SK-N-SH treated with all-trans-retinoic acid at 6 μM for 48 hours (cell line): ENCODE data around the gene MLLT6.
A peak's percentile ranks its signal among the peaks of the same experiment; 100 is the strongest.

Experiments used
- ATAC-seq: fragments of 200-7000 bp; cut with Tn5 transposase; 3 replicates; pipeline ENCODE4 v1.9.1; 2020; ENCODE audit warnings: mild to moderate bottlenecking, moderate library complexity
- ARNTL ChIP-seq: fragments of 450-650 bp; formaldehyde crosslinking; IDR thresholded peaks from 2 replicates; pipeline ENCODE4 v1.5.0; 2020; ENCODE audit warnings: low read depth, mild to moderate bottlenecking, moderate library complexity, borderline replicate concordance
- BACH2 ChIP-seq: fragments of 250-450 bp; sonication (Bioruptor Pico); IDR thresholded peaks from 2 replicates; pipeline ENCODE4 v1.9.0; 2021; ENCODE audit warnings: mild to moderate bottlenecking, borderline replicate concordance
- CSRNP3 ChIP-seq: fragments of 250-450 bp; sonication (Bioruptor Pico); IDR thresholded peaks from 2 replicates; pipeline ENCODE4 v1.5.1; 2021; ENCODE audit warnings: mild to moderate bottlenecking, moderate library complexity
- ESRRG ChIP-seq: fragments of 250-450 bp; sonication (Bioruptor Pico); IDR thresholded peaks from 2 replicates; pipeline ENCODE4 v1.6.1; 2021; ENCODE audit warnings: mild to moderate bottlenecking
- GLIS3 ChIP-seq: fragments of 250-450 bp; sonication (Bioruptor Pico); IDR thresholded peaks from 2 replicates; pipeline ENCODE4 v1.5.0; 2020; ENCODE audit warnings: mild to moderate bottlenecking, moderate library complexity
- ISL1 ChIP-seq: fragments of 250-450 bp; sonication (Bioruptor Pico); IDR thresholded peaks from 2 replicates; pipeline ENCODE4 v2.1.2; 2022; ENCODE audit warnings: mild to moderate bottlenecking, moderate library complexity
- OSR1 ChIP-seq: fragments of 250-450 bp; sonication (Bioruptor Pico); IDR thresholded peaks from 2 replicates; pipeline ENCODE4 v1.8.0; 2022; ENCODE audit warnings: moderate library complexity, mild to moderate bottlenecking, inconsistent platforms
- POU6F1 ChIP-seq: fragments of 250-450 bp; sonication (Bioruptor Pico); IDR thresholded peaks from 2 replicates; pipeline ENCODE4 v1.8.0; 2021; ENCODE audit warnings: low read depth, mild to moderate bottlenecking, moderate library complexity, borderline replicate concordance
- PPARA ChIP-seq: fragments of 250-450 bp; sonication (Bioruptor Pico); IDR thresholded peaks from 2 replicates; pipeline ENCODE4 v1.5.0; 2020; ENCODE audit warnings: mild to moderate bottlenecking, borderline replicate concordance
- RARB ChIP-seq: fragments of 250-450 bp; sonication (Bioruptor Pico); IDR thresholded peaks from 2 replicates; pipeline ENCODE4 v1.8.0; 2021; ENCODE audit warnings: mild to moderate bottlenecking, moderate library complexity
- TOX ChIP-seq: fragments of 250-450 bp; sonication (Bioruptor Pico); IDR thresholded peaks from 2 replicates; pipeline ENCODE4 v1.8.0; 2021; ENCODE audit warnings: mild to moderate bottlenecking, moderate library complexity, borderline replicate concordance
- TSHZ2 ChIP-seq: fragments of 250-450 bp; sonication (Bioruptor Pico); IDR thresholded peaks from 2 replicates; pipeline ENCODE4 v1.5.0; 2020; ENCODE audit warnings: mild to moderate bottlenecking, moderate library complexity
- ZFP3 ChIP-seq: fragments of 250-450 bp; sonication (Bioruptor Pico); IDR thresholded peaks from 2 replicates; pipeline ENCODE4 v1.5.0; 2020; ENCODE audit warnings: mild to moderate bottlenecking, moderate library complexity
- ZFP30 ChIP-seq: fragments of 450-650 bp; formaldehyde crosslinking; IDR thresholded peaks from 2 replicates; pipeline ENCODE4 v1.5.0; 2022; ENCODE audit warnings: mild to moderate bottlenecking, moderate library complexity
- ZNF70 ChIP-seq: fragments of 450-650 bp; formaldehyde crosslinking; IDR thresholded peaks from 2 replicates; pipeline ENCODE4 v1.5.0; 2020; ENCODE audit warnings: mild to moderate bottlenecking, moderate library complexity
- ZNF8 ChIP-seq: fragments of 450-650 bp; formaldehyde crosslinking; IDR thresholded peaks from 2 replicates; pipeline ENCODE4 v1.5.0; 2020; ENCODE audit warnings: mild to moderate bottlenecking, moderate library complexity
- TF ChIP-seq, protein P1 (sequence below): fragments of 250-450 bp; sonication (Bioruptor Pico); IDR thresholded peaks from 2 replicates; pipeline ENCODE4 v1.5.1; 2020; ENCODE audit warnings: low read depth, mild to moderate bottlenecking, moderate library complexity
- TF ChIP-seq, protein P2 (sequence below): fragments of 250-450 bp; sonication (Bioruptor Pico); IDR thresholded peaks from 2 replicates; pipeline ENCODE4 v1.8.0; 2020; ENCODE audit warnings: mild to moderate bottlenecking, moderate library complexity, borderline replicate concordance

The MLLT6 gene

GRCh38 chr17:38663125-38663751, 41.8 kb upstream of the MLLT6 start (continued):
- TF ChIP-seq TSHZ2 (CRISPR knock-in tag) = no peak
- TF ChIP-seq, all 23 proteins: peak for 0

- ATAC-seq = no peak
- no peak for TF ChIP-seq CSRNP3
- TF ChIP-seq ZNF70 (CRISPR knock-in tag) = peak; percentile 96
These were observed 41.0 kb upstream of the MLLT6 start for GRCh38 chr17:38663964-38664644.

GRCh38 chr17:38667099-38667786, 37.8 kb upstream of the MLLT6 start:
- ATAC-seq = peak; percentile 80
- TF ChIP-seq CSRNP3 (peak; percentile 78), GLIS3 (0 out of 2 replicates have a peak, but pooled peaks have one; percentile 60), TOX (no peak), RARB (no peak)
- TF ChIP-seq, all 23 proteins: peak for 2

DNA sequence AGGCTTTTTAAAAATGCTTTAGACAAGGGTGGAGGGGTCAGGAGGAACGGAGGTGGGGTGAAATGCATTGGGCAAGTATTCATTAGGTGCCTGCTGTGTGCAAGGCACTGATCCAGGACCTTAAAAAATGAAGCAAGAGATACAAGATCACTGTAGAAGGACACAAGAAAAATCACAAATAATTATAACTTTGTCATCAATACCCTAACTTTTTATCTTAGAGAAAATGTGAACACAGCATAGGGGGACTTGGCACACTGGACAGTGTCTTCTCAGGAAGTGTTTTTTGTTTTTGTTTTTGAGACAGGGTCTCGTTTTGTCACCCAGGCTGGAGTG, 37.3 kb upstream of the MLLT6 start:
- no peak for ATAC-seq
- TF ChIP-seq ZFP3 (CRISPR knock-in tag) (no peak), ZNF8 (CRISPR knock-in tag) (no peak), GLIS3 (no peak), ESRRG (no peak), CSRNP3 (no peak), BACH2 (CRISPR knock-in tag) (no peak), ARNTL (no peak), ZFP30 (CRISPR knock-in tag) (no peak), TOX (no peak), RARB (no peak), TSHZ2 (CRISPR knock-in tag) (no peak), PPARA (no peak), ISL1 (no peak), POU6F1 (CRISPR knock-in tag) (no peak), OSR1 (CRISPR knock-in tag) (no peak), ZNF70 (CRISPR knock-in tag) (no peak)
- TF ChIP-seq, protein P1, sequence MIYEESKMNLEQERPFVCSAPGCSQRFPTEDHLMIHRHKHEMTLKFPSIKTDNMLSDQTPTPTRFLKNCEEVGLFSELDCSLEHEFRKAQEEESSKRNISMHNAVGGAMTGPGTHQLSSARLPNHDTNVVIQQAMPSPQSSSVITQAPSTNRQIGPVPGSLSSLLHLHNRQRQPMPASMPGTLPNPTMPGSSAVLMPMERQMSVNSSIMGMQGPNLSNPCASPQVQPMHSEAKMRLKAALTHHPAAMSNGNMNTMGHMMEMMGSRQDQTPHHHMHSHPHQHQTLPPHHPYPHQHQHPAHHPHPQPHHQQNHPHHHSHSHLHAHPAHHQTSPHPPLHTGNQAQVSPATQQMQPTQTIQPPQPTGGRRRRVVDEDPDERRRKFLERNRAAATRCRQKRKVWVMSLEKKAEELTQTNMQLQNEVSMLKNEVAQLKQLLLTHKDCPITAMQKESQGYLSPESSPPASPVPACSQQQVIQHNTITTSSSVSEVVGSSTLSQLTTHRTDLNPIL = no peak
- TF ChIP-seq, protein P2, sequence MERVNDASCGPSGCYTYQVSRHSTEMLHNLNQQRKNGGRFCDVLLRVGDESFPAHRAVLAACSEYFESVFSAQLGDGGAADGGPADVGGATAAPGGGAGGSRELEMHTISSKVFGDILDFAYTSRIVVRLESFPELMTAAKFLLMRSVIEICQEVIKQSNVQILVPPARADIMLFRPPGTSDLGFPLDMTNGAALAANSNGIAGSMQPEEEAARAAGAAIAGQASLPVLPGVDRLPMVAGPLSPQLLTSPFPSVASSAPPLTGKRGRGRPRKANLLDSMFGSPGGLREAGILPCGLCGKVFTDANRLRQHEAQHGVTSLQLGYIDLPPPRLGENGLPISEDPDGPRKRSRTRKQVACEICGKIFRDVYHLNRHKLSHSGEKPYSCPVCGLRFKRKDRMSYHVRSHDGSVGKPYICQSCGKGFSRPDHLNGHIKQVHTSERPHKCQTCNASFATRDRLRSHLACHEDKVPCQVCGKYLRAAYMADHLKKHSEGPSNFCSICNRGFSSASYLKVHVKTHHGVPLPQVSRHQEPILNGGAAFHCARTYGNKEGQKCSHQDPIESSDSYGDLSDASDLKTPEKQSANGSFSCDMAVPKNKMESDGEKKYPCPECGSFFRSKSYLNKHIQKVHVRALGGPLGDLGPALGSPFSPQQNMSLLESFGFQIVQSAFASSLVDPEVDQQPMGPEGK (CRISPR knock-in tag) = no peak
